ENCODE measurements around the gene WDFY4. TPM values are rescaled to one million over a fixed set of nuclear protein-coding genes. Genes with fewer than 3 reads are reported as not detected.

Gene WDFY4
- total and polyA plus RNA-seq, 2 of the 4 experiments (the other 2 are of a cell fraction), result not detected

GRCh38 chr10:48742891-48743860, 58.5 kb downstream of the WDFY4 start:
- BruUV-seq (replicated peaks), result no TSS peak
- Histone ChIP-seq H3K23ac (ENCODE audit: low read depth, low read length) (no peak overlapping the region), H3K4me2 (ENCODE audit: low read depth, low read length) (no peak overlapping the region), H3K27ac (ENCODE audit: insufficient read depth, low read length) (no peak overlapping the region), H3K79me1 (ENCODE audit: low read depth in 1 of 2, low read length in 2 of 2) (no peaks in the 10 kb centered on the region), H4K91ac (ENCODE audit: insufficient read depth, low read depth, low read length) (no peak overlapping the region), H2BK5ac (ENCODE audit: low read depth, low read length, poor library complexity, severe bottlenecking) (no peak overlapping the region), H2AK5ac (ENCODE audit: low read depth, low read length) (no peak overlapping the region), H3K18ac (ENCODE audit: low read depth, low read length) (no peak overlapping the region), H2AK9ac (replicated peaks; ENCODE audit: low read depth, low read length, poor library complexity) (no peak overlapping the region), H3K27me3 (ENCODE audit: control insufficient read depth, insufficient read depth, low read length) (peaks cover 6% of the 10 kb centered on the region), H3K4me1 (ENCODE audit: control insufficient read depth, insufficient read depth, low read length) (no peaks in the 10 kb centered on the region), H2BK120ac (ENCODE audit: low read depth, low read length) (no peak overlapping the region), H4K8ac (ENCODE audit: low read depth in 2 of 2, low read length in 2 of 2) (no peak overlapping the region), H3K9me1 (ENCODE audit: insufficient read depth, low read length) (no peaks in the 10 kb centered on the region), H3K4me3 (ENCODE audit: insufficient read depth, low read depth, low read length) (no peak overlapping the region), H3K56ac (ENCODE audit: extremely low read depth, insufficient read depth, low read length) (no peak overlapping the region), H3K36me3 (ENCODE audit: control insufficient read depth, insufficient read depth, low read length) (no peaks in the 10 kb centered on the region), H4K20me1 (ENCODE audit: insufficient read depth, low read length) (no peaks in the 10 kb centered on the region), H3K4ac (ENCODE audit: low read depth, low read length) (no peak overlapping the region), H2AFZ (replicated peaks; ENCODE audit: low read length, poor library complexity) (no peak overlapping the region), H2BK15ac (ENCODE audit: low read depth, low read length) (no peak overlapping the region), H3K9ac (ENCODE audit: low read depth, low read length) (no peak overlapping the region), H4K5ac (ENCODE audit: low read depth, low read length) (no peak overlapping the region), H3K9me3 (ENCODE audit: control insufficient read depth, insufficient read depth, low read length) (no peaks in the 10 kb centered on the region), H2BK20ac (ENCODE audit: low read depth, low read length) (no peak overlapping the region), H3K14ac (replicated peaks; ENCODE audit: low read depth, low read length) (no peak overlapping the region)
- 56% methylated on average over 6 of the region's 18 CpGs; no CpG with 5 or more reads in 1 of the 2 experiments for WGBS, 2 experiments (ENCODE audit: extremely low coverage in 2 of 2, insufficient read length in 1 of 2)
- TF ChIP-seq RCOR1 (IDR thresholded peaks at IDR 0.05; ENCODE audit: insufficient replicate concordance, low read length) (no peak), MAZ (IDR thresholded peaks at IDR 0.05; ENCODE audit: borderline replicate concordance, low read depth, low read length) (no peak), CEBPB (IDR thresholded peaks at IDR 0.05; ENCODE audit: low read depth, low read length) (no peak), POLR2A (IDR thresholded peaks at IDR 0.05; ENCODE audit: low read depth, low read length) (no peak), MAFK (IDR thresholded peaks at IDR 0.05; ENCODE audit: low read depth, low read length) (no peak), RFX5 (IDR thresholded peaks at IDR 0.05; ENCODE audit: low read depth, low read length) (no peak), RAD21 (IDR thresholded peaks at IDR 0.05; ENCODE audit: low read length) (no peak), NFE2L2 (IDR thresholded peaks at IDR 0.05; ENCODE audit: low read depth, low read length) (no peak), FOS (IDR thresholded peaks at IDR 0.05; ENCODE audit: low read depth, low read length) (no peak), SMC3 (IDR thresholded peaks at IDR 0.05; ENCODE audit: low read depth, low read length) (no peak), USF2 (IDR thresholded peaks at IDR 0.05; ENCODE audit: low read depth, low read length) (no peak), BHLHE40 (IDR thresholded peaks at IDR 0.05; ENCODE audit: low read depth, low read length) (no peak), CHD1 (IDR thresholded peaks at IDR 0.05; ENCODE audit: low read depth, low read length) (no peak), CTCF (conservative IDR thresholded peaks at IDR 0.05; ENCODE audit: low read depth, low read length) (no peak)
- CTCF ChIA-PET, result interaction anchor here (0.7 kb wide), 1 partner anchor 50 kb away, joined by 3 read pairs; no protein-coding TSS in a partner anchor
- ATAC-seq (ENCODE audit: low read depth) (no peak), DNase-seq (no peak)
- in situ Hi-C loops (cut with MboI; ENCODE audit: low sequenced_read_pairs), result no loop called here
- dilution Hi-C loops (cut with HindIII; ENCODE audit: low sequenced_read_pairs, unreplicated experiment), result no loop called here
- POLR2A ChIA-PET (ENCODE audit: unreplicated experiment), result no interaction called here
- intact Hi-C loops (cut with micrococcal nuclease), result no loop called here

Measured in IMR-90 (cell line).